HEK293 (cell line): ENCODE measurements around the gene PACRG.

Source experiments
- BCL11B ChIP-seq: fragments of 450-650 bp; formaldehyde crosslinking; IDR thresholded peaks from 2 replicates; pipeline ENCODE4 v1.5.1; 2016; ENCODE audit warnings: low read depth, missing biosample characterization, missing genetic modification characterization
- CTCF ChIP-seq: fragments of 450-650 bp; formaldehyde crosslinking; IDR thresholded peaks from 2 replicates; pipeline ENCODE4 v1.5.1; 2016; ENCODE audit warnings: missing biosample characterization, missing genetic modification characterization
- KLF9 ChIP-seq: fragments of 450-650 bp; formaldehyde crosslinking; IDR thresholded peaks from 2 replicates; pipeline ENCODE4 v1.5.1; 2016; ENCODE audit warnings: missing biosample characterization, missing genetic modification characterization, low read depth
- MYNN ChIP-seq: fragments of 450-650 bp; formaldehyde crosslinking; IDR thresholded peaks from 2 replicates; pipeline ENCODE4 v1.5.1; 2016; ENCODE audit warnings: missing biosample characterization, missing genetic modification characterization, borderline replicate concordance
- REST ChIP-seq: fragments of 450-650 bp; formaldehyde crosslinking; IDR thresholded peaks from 2 replicates; pipeline ENCODE4 v1.5.1; 2016; ENCODE audit warnings: missing biosample characterization, missing genetic modification characterization
- WT1 ChIP-seq: fragments of 450-650 bp; formaldehyde crosslinking; IDR thresholded peaks from 2 replicates; pipeline ENCODE4 v1.5.1; 2016; ENCODE audit warnings: missing biosample characterization, missing genetic modification characterization
- ZBTB6 ChIP-seq: fragments of 450-650 bp; formaldehyde crosslinking; IDR thresholded peaks from 2 replicates; pipeline ENCODE4 v1.5.1; 2017; ENCODE audit warnings: missing biosample characterization, missing genetic modification characterization
- ZFP3 ChIP-seq: fragments of 450-650 bp; formaldehyde crosslinking; IDR thresholded peaks from 2 replicates; pipeline ENCODE4 v1.5.1; 2016; ENCODE audit warnings: low read depth, missing biosample characterization, missing genetic modification characterization
- ZNF416 ChIP-seq: fragments of 450-650 bp; formaldehyde crosslinking; IDR thresholded peaks from 2 replicates; pipeline ENCODE4 v1.5.1; 2016; ENCODE audit warnings: missing biosample characterization, missing genetic modification characterization

GRCh38 chr6:163351013-163351412 is 623.2 kb downstream of the PACRG start:
- TF ChIP-seq WT1 (tag by site-specific recombination): no peak
- TF ChIP-seq CTCF (tag by site-specific recombination): no peak
- no peak for TF ChIP-seq BCL11B (tag by site-specific recombination)
- no peak for TF ChIP-seq KLF9 (tag by site-specific recombination)
- no peak for TF ChIP-seq MYNN (tag by site-specific recombination)
- TF ChIP-seq ZNF416: no peak
- no peak for TF ChIP-seq ZBTB6 (tag by site-specific recombination)
- TF ChIP-seq REST (tag by site-specific recombination): no peak
- no peak for TF ChIP-seq ZFP3 (tag by site-specific recombination)
